OCI-LY7 (cell line): ENCODE measurements around the gene FOLR2. TPM values are rescaled to one million over a fixed set of nuclear protein-coding genes. Genes with fewer than 3 reads are reported as not detected.

Experiments used
- BruUV-seq: library from RNA; stranded (reverse); fragments of 400-500 nt; replicated peaks from 2 replicates; lab custom pipeline; 2021; lab: Mats Ljungman, UMichigan
- CTCF ChIA-PET: fragments of 300-600 bp; sonication (Branson Sonifier 250); formaldehyde crosslinking; loops from one replicate; lab custom pipeline; 2022; ENCODE audit warnings: antibody characterized with exemption; ENCODE audit not compliant: unreplicated experiment; lab: Charles Lee
- POLR2A ChIA-PET: fragments of 300-600 bp; sonication (Branson Sonifier 250); formaldehyde crosslinking; loops from one replicate; lab custom pipeline; 2022; ENCODE audit warnings: antibody characterized with exemption; lab: Charles Lee
- DNase-seq: peaks from one replicate; pipeline ENCODE4 v3.0.0-alpha.2; 2015; ENCODE audit warnings: low spot score
- H2AFZ ChIP-seq: fragments of 200-600 bp; sonication (generic), shearing (Covaris generic); 2 replicates; pipeline ENCODE4 v1.6.1; 2014; ENCODE audit warnings: mild to moderate bottlenecking, antibody characterized with exemption, low read length, moderate library complexity
- H3K27ac ChIP-seq: fragments of 200-600 bp; sonication (generic); 2 replicates; pipeline ENCODE4 v1.5.1; 2014; ENCODE audit warnings: mixed run types, low read depth, mild to moderate bottlenecking, moderate library complexity, low read length, inconsistent platforms; ENCODE audit not compliant: poor library complexity, severe bottlenecking
- H3K36me3 ChIP-seq: fragments of 200-600 bp; sonication (generic); 2 replicates; pipeline ENCODE4 v1.6.1; 2014; ENCODE audit warnings: mild to moderate bottlenecking, antibody characterized with exemption, low read length, moderate library complexity, mixed read lengths; ENCODE audit not compliant: insufficient read depth
- H3K4me1 ChIP-seq: fragments of 200-600 bp; sonication (generic); 2 replicates; pipeline ENCODE4 v1.5.1; 2014; ENCODE audit warnings: mild to moderate bottlenecking, low read length; ENCODE audit not compliant: insufficient read depth, poor library complexity, severe bottlenecking
- H3K4me2 ChIP-seq: fragments of 200-600 bp; sonication (generic); 2 replicates; pipeline ENCODE4 v1.6.1; 2014; ENCODE audit warnings: mild to moderate bottlenecking, low read length
- H3K4me3 ChIP-seq: fragments of 200-600 bp; sonication (generic); 2 replicates; pipeline ENCODE4 v1.5.1; 2014; ENCODE audit warnings: mild to moderate bottlenecking, low read depth, low read length; ENCODE audit not compliant: poor library complexity, severe bottlenecking
- H3K79me2 ChIP-seq: fragments of 200-600 bp; sonication (generic); 2 replicates; pipeline ENCODE4 v1.6.1; 2016; ENCODE audit warnings: low read depth, mild to moderate bottlenecking, low read length, moderate library complexity, mixed read lengths; ENCODE audit not compliant: insufficient read depth
- H3K9me2 ChIP-seq: fragments of 200-600 bp; sonication (generic); 2 replicates; pipeline ENCODE4 v1.6.1; 2016; ENCODE audit warnings: mild to moderate bottlenecking, low read length, mixed read lengths; ENCODE audit not compliant: insufficient read depth
- H3K9me3 ChIP-seq: fragments of 200-600 bp; sonication (generic); 2 replicates; pipeline ENCODE4 v1.6.1; 2014; ENCODE audit warnings: mild to moderate bottlenecking, mixed run types, low read length, mixed read lengths
- H4K20me1 ChIP-seq: fragments of 200-600 bp; sonication (generic); 2 replicates; pipeline ENCODE4 v1.6.1; 2014; ENCODE audit warnings: mild to moderate bottlenecking, antibody characterized with exemption, low read length, moderate library complexity, mixed read lengths; ENCODE audit not compliant: insufficient read depth
- CTCF ChIP-seq: fragments of 200-600 bp; sonication (generic); conservative IDR thresholded peaks from 2 replicates; pipeline ENCODE4 v1.5.1; 2014; ENCODE audit warnings: mild to moderate bottlenecking, antibody characterized with exemption, low read length, moderate library complexity, mixed read lengths
- EZH2phosphoT487 ChIP-seq: fragments of 200-600 bp; sonication (generic); IDR thresholded peaks from 2 replicates; pipeline ENCODE4 v1.6.1; 2018; ENCODE audit warnings: low read depth, borderline replicate concordance, mild to moderate bottlenecking, mixed run types, antibody characterized with exemption, low read length, moderate library complexity, mixed read lengths
- intact Hi-C: fragments of 100-400 bp; cut with micrococcal nuclease; formaldehyde crosslinking; loops from one replicate; pipeline ENCODE4 v1.10.0; 2022; ENCODE audit not compliant: unreplicated experiment
- total RNA-seq, 2 experiments: library from RNA; depleted of rRNA in 1 of 2; stranded (reverse); fragments of >200 nt in 1 of 2; shearing (Covaris generic) in 1 of 2; gene quantifications; 2 replicates each; pipeline ENCODE4 v1.2.3, GENCODE V29; 2014 to 2022

Gene FOLR2
- total RNA-seq, 2 experiments from 2014 or later, result 12.8 to 14.4 TPM

GRCh38 chr11:72173291-72173690 is 43.3 kb upstream of the FOLR2 start:
- TF ChIP-seq EZH2phosphoT487, result no peak
- no peak for TF ChIP-seq CTCF
- ChIA-PET CTCF (no interaction called here), POLR2A (no interaction called here)
- no TSS peak for BruUV-seq
- Histone ChIP-seq H3K36me3 (no peaks in the 10 kb centered on the region), H4K20me1 (no peaks in the 10 kb centered on the region), H2AFZ (no peak overlapping the region), H3K9me2 (no peaks in the 10 kb centered on the region), H3K4me2 (no peak overlapping the region), H3K79me2 (no peaks in the 10 kb centered on the region), H3K9me3 (no peaks in the 10 kb centered on the region), H3K4me3 (no peak overlapping the region), H3K27ac (no peak overlapping the region), H3K4me1 (no peaks in the 10 kb centered on the region)
- intact Hi-C loops, result no loop called here
- no peak for DNase-seq

- H3K4me2 ChIP-seq, result no peak overlapping the region
- no peaks in the 10 kb centered on the region for H4K20me1 ChIP-seq
- CTCF ChIA-PET, result no interaction called here
- no peaks in the 10 kb centered on the region for H3K9me3 ChIP-seq
- no peak overlapping the region for H3K27ac ChIP-seq
- H3K79me2 ChIP-seq, result no peaks in the 10 kb centered on the region
- intact Hi-C loops, result no loop called here
- no peaks in the 10 kb centered on the region for H3K9me2 ChIP-seq
- no peak for DNase-seq
- no TSS peak for BruUV-seq
- TF ChIP-seq CTCF, result no peak
- TF ChIP-seq EZH2phosphoT487, result no peak
- no peaks in the 10 kb centered on the region for H3K4me1 ChIP-seq
- H3K4me3 ChIP-seq, result no peak overlapping the region
- POLR2A ChIA-PET, result no interaction called here
- no peaks in the 10 kb centered on the region for H3K36me3 ChIP-seq
- H2AFZ ChIP-seq, result no peak overlapping the region
These were observed 42.1 kb upstream of the FOLR2 start for GRCh38 chr11:72174302-72175070.

GRCh38 chr11:72177656-72178055 is 38.9 kb upstream of the FOLR2 start:
- H3K4me1 ChIP-seq, result no peaks in the 10 kb centered on the region
- ChIA-PET CTCF (no interaction called here), POLR2A (no interaction called here)
- no peak overlapping the region for H3K27ac ChIP-seq
- TF ChIP-seq CTCF, result no peak
- H3K36me3 ChIP-seq, result no peaks in the 10 kb centered on the region
- H3K4me3 ChIP-seq, result no peak overlapping the region
- no peaks in the 10 kb centered on the region for H3K9me2 ChIP-seq
- intact Hi-C loops, result no loop called here
- no peaks in the 10 kb centered on the region for H3K9me3 ChIP-seq
- no TSS peak for BruUV-seq
- H3K79me2 ChIP-seq, result no peaks in the 10 kb centered on the region
- H4K20me1 ChIP-seq, result no peaks in the 10 kb centered on the region
- H3K4me2 ChIP-seq, result no peak overlapping the region
- DNase-seq, result no peak
- H2AFZ ChIP-seq, result no peak overlapping the region
